Fibroblast of lung (primary cell): ENCODE results near the gene ADAMTS5.

Experiments
- CTCF ChIP-seq, 2 donors: IDR thresholded peaks in 1 of 2; conservative IDR thresholded peaks in 1 of 2; 1 replicate in 1 of 2; 2 replicates in 1 of 2; pipeline ENCODE4 v1.5.1; 2011 to 2012; ENCODE audit warnings: low read length in 2 of 2, control low read depth in 1 of 2, inconsistent platforms in 1 of 2, low read depth in 1 of 2, mild to moderate bottlenecking in 1 of 2
- EZH2 ChIP-seq: IDR thresholded peaks from 2 replicates; pipeline ENCODE4 v1.5.1; 2012; ENCODE audit warnings: low read length, control low read depth, mild to moderate bottlenecking; ENCODE audit errors: missing control alignments

DNA sequence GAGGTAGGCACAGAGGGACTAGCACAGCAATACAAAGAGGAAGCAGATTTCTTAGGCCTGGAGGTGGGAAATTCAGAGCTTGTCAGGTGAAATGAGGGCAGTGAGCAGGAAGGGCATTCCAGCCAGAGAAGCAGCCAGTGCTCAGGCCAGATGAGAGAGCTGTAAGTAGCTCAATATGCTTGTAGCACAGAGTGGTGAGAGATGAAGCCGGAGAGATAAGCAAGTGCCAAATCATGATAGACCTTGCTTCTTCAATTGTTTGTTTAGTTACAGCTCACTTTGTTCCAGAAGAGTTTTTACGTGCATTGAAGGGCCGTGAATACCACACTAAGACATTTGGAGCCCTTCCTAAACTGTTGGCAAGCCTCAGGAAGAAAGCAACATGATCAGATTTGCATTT lies 79.6 kb downstream of the ADAMTS5 start:
- TF ChIP-seq CTCF (conservative IDR thresholded peaks at IDR 0.05 in 1 of 2, IDR thresholded peaks at IDR 0.05 in 1 of 2; ENCODE audit: low read depth in 1 of 2, low read length in 2 of 2) (no peak), EZH2 (no peak)
